ENCODE results near the gene WBP2NL.

DNA sequence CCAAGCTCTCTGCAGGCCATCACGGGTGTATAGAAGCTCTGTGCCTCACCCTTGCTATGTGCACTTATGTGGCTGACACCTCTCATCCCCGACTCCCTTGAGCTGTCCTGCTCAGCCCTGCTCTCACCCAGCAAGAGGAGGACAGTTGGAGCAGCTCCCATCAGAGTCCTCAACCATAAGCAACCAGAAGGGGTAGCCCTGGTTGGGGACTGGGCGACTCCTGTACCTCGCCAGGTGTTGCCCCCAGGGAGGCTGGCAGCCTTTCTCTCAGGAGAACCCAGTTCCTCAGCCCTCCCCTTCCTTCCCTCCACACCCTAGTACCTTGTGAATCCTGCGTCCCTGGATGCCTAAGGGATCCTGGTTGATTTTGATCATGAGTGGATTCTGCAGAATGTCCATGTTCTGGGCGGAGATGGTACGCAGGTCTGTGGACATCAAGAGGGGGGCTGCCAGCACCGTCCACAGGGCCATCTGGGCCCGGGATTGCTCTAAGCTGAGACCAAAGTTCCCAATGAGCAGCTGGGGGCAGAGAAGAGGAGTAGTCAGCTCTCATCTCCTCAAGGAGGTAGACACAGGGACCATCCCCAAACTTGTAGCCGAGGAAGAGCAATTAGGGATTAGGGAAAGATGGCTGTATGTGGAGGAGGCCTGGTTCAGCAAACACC, 64.0 kb downstream of the WBP2NL start:
- TF ChIP-seq CTCF (IDR thresholded peaks at IDR 0.05 in 8 of 11, conservative IDR thresholded peaks at IDR 0.05 in 3 of 11) (no peak), POLR2AphosphoS5 (IDR thresholded peaks at IDR 0.05) (no peak)

Data from spleen (tissue), 7 donors.